ENCODE results near the gene PICALM. TPM values are rescaled to one million over a fixed set of nuclear protein-coding genes. Genes with fewer than 3 reads are reported as not detected.

The PICALM gene
- total and polyA plus RNA-seq, 2 of the 4 experiments (the other 2 are of a cell fraction) = 235 to 453 TPM

DNA sequence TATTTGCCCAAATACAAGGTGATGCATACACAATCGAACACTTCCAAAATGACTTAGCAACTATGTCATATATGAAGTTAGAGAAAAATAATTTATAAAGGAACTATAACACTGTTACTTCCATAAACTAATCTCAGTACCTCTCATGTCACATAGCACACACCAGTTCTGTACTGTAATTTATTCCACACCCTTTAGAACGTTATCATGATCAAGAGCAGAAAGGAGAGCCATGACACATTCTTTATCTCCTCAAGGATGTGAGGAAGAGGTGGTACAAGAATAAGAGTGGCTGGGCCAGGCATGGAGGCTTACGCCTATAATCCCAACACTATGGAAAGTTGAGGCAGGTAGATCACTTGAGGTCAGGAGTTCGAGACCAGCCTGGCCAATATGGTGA is 31.1 kb downstream of the PICALM start:
- dilution Hi-C loops (cut with HindIII; ENCODE audit: low sequenced_read_pairs, unreplicated experiment) = no loop called here
- WGBS, 2 experiments (ENCODE audit: extremely low coverage in 2 of 2, insufficient read length in 1 of 2) = no CpG with 5 or more reads among the region's 4 CpGs
- H3K9me1 ChIP-seq (ENCODE audit: insufficient read depth, low read length) = peaks cover 9% of the 10 kb centered on the region
- in situ Hi-C loops (cut with MboI; ENCODE audit: low sequenced_read_pairs) = loop anchor here (25.0 kb wide), 1 partner anchor 175 kb away; no protein-coding TSS in a partner anchor
- H3K23ac ChIP-seq (ENCODE audit: low read depth, low read length) = no peak overlapping the region
- no peak overlapping the region for H3K56ac ChIP-seq (ENCODE audit: extremely low read depth, insufficient read depth, low read length)
- no peak overlapping the region for H2BK20ac ChIP-seq (ENCODE audit: low read depth, low read length)
- TF ChIP-seq NFE2L2 (IDR thresholded peaks at IDR 0.05; ENCODE audit: low read depth, low read length) (no peak), CHD1 (IDR thresholded peaks at IDR 0.05; ENCODE audit: low read depth, low read length) (no peak), CEBPB (IDR thresholded peaks at IDR 0.05; ENCODE audit: low read depth, low read length) (no peak), RCOR1 (IDR thresholded peaks at IDR 0.05; ENCODE audit: insufficient replicate concordance, low read length) (no peak), FOS (IDR thresholded peaks at IDR 0.05; ENCODE audit: low read depth, low read length) (no peak), MAFK (IDR thresholded peaks at IDR 0.05; ENCODE audit: low read depth, low read length) (no peak), MXI1 (IDR thresholded peaks at IDR 0.05; ENCODE audit: borderline replicate concordance, low read depth, low read length) (no peak), RFX5 (IDR thresholded peaks at IDR 0.05; ENCODE audit: low read depth, low read length) (no peak), BHLHE40 (IDR thresholded peaks at IDR 0.05; ENCODE audit: low read depth, low read length) (no peak), SMC3 (IDR thresholded peaks at IDR 0.05; ENCODE audit: low read depth, low read length) (no peak), MAZ (IDR thresholded peaks at IDR 0.05; ENCODE audit: borderline replicate concordance, low read depth, low read length) (no peak), POLR2A (IDR thresholded peaks at IDR 0.05; ENCODE audit: low read depth, low read length) (no peak), RAD21 (IDR thresholded peaks at IDR 0.05; ENCODE audit: low read length) (no peak)
- TF ChIP-seq, protein P1, sequence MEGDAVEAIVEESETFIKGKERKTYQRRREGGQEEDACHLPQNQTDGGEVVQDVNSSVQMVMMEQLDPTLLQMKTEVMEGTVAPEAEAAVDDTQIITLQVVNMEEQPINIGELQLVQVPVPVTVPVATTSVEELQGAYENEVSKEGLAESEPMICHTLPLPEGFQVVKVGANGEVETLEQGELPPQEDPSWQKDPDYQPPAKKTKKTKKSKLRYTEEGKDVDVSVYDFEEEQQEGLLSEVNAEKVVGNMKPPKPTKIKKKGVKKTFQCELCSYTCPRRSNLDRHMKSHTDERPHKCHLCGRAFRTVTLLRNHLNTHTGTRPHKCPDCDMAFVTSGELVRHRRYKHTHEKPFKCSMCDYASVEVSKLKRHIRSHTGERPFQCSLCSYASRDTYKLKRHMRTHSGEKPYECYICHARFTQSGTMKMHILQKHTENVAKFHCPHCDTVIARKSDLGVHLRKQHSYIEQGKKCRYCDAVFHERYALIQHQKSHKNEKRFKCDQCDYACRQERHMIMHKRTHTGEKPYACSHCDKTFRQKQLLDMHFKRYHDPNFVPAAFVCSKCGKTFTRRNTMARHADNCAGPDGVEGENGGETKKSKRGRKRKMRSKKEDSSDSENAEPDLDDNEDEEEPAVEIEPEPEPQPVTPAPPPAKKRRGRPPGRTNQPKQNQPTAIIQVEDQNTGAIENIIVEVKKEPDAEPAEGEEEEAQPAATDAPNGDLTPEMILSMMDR (conservative IDR thresholded peaks at IDR 0.05; ENCODE audit: low read depth, low read length) = no peak
- TF ChIP-seq, protein P2, sequence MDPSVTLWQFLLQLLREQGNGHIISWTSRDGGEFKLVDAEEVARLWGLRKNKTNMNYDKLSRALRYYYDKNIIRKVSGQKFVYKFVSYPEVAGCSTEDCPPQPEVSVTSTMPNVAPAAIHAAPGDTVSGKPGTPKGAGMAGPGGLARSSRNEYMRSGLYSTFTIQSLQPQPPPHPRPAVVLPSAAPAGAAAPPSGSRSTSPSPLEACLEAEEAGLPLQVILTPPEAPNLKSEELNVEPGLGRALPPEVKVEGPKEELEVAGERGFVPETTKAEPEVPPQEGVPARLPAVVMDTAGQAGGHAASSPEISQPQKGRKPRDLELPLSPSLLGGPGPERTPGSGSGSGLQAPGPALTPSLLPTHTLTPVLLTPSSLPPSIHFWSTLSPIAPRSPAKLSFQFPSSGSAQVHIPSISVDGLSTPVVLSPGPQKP (IDR thresholded peaks at IDR 0.05; ENCODE audit: borderline replicate concordance, low read depth, low read length) = no peak
- TF ChIP-seq, protein P3, sequence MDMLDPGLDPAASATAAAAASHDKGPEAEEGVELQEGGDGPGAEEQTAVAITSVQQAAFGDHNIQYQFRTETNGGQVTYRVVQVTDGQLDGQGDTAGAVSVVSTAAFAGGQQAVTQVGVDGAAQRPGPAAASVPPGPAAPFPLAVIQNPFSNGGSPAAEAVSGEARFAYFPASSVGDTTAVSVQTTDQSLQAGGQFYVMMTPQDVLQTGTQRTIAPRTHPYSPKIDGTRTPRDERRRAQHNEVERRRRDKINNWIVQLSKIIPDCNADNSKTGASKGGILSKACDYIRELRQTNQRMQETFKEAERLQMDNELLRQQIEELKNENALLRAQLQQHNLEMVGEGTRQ (IDR thresholded peaks at IDR 0.05; ENCODE audit: low read depth, low read length) = no peak
- DNase-seq (no peak), ATAC-seq (ENCODE audit: low read depth) (no peak)
- no peak overlapping the region for H3K27ac ChIP-seq (ENCODE audit: insufficient read depth, low read length)
- no peak overlapping the region for H2AK9ac ChIP-seq (replicated peaks; ENCODE audit: low read depth, low read length, poor library complexity)
- H3K9me3 ChIP-seq (ENCODE audit: control insufficient read depth, insufficient read depth, low read length) = no peaks in the 10 kb centered on the region
- no peak overlapping the region for H4K91ac ChIP-seq (ENCODE audit: insufficient read depth, low read depth, low read length)
- no peak overlapping the region for H2BK120ac ChIP-seq (ENCODE audit: low read depth, low read length)
- H4K20me1 ChIP-seq (ENCODE audit: insufficient read depth, low read length) = peaks cover 83% of the 10 kb centered on the region
- H2BK5ac ChIP-seq (ENCODE audit: low read depth, low read length, poor library complexity, severe bottlenecking) = no peak overlapping the region
- ChIA-PET CTCF (no interaction called here), POLR2A (ENCODE audit: unreplicated experiment) (no interaction called here)
- peaks cover 4% of the 10 kb centered on the region for H3K4me1 ChIP-seq (ENCODE audit: control insufficient read depth, insufficient read depth, low read length)
- no peak overlapping the region for H2AFZ ChIP-seq (replicated peaks; ENCODE audit: low read length, poor library complexity)
- H2AK5ac ChIP-seq (ENCODE audit: low read depth, low read length) = no peak overlapping the region
- H3K4me2 ChIP-seq (ENCODE audit: low read depth, low read length) = no peak overlapping the region
- no peak overlapping the region for H4K5ac ChIP-seq (ENCODE audit: low read depth, low read length)
- H3K4ac ChIP-seq (ENCODE audit: low read depth, low read length) = no peak overlapping the region
- intact Hi-C loops (cut with micrococcal nuclease) = no loop called here
- peaks cover 0 to 20% of the 10 kb centered on the region in 2 experiments; a peak in 2 of 4 replicates for H3K79me1 ChIP-seq (ENCODE audit: low read depth in 1 of 2, low read length in 2 of 2)
- no peak overlapping the region for H3K18ac ChIP-seq (ENCODE audit: low read depth, low read length)
- H3K9ac ChIP-seq (ENCODE audit: low read depth, low read length) = no peak overlapping the region
- H4K8ac ChIP-seq (ENCODE audit: low read depth in 2 of 2, low read length in 2 of 2) = no peak overlapping the region
- no TSS peak for BruUV-seq (replicated peaks)
- no peak overlapping the region for H3K4me3 ChIP-seq (ENCODE audit: insufficient read depth, low read depth, low read length)
- H2BK15ac ChIP-seq (ENCODE audit: low read depth, low read length) = no peak overlapping the region
- H3K36me3 ChIP-seq (ENCODE audit: control insufficient read depth, insufficient read depth, low read length) = no peaks in the 10 kb centered on the region; the same call in 1 of the 2 replicates
- H3K27me3 ChIP-seq (ENCODE audit: control insufficient read depth, insufficient read depth, low read length) = no peaks in the 10 kb centered on the region
- no peak overlapping the region for H3K14ac ChIP-seq (replicated peaks; ENCODE audit: low read depth, low read length)

Data from IMR-90 (cell line).